Measurements from ENCODE around the gene RAN. TPM values are rescaled to one million over a fixed set of nuclear protein-coding genes. Genes with fewer than 3 reads are reported as not detected.
"Not testable (repeated sequence)": the region's sequence is repeated elsewhere in the genome, so short reads cannot be mapped to it uniquely, and the experiment has no call there.

The RAN gene
- total and polyA plus RNA-seq, 9 donors, result 80.4 to 419 (median 314) TPM

DNA sequence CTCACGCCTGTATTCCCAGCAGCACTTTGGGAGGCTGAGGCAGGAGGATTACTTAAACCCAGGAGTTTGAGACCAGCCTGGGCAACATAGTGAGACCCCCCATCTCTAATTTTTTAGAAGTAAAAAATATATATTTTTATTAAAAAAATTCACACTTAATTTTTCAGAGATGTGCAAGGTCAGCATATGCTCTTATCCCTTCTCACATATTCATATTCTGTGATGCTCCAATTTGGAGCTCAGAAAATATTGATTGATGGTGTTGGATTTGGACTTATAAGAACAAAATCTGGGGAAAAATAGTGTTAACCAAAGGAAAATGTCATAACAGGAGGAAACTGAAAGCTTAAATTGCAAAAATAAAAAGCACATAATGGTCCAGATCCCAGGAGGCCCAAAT, 9.7 kb downstream of the RAN start:
- no peaks in the 10 kb centered on the region for H3K9me3 ChIP-seq
- whole genome bisulfite sequencing, 3 donors, result 89 to 94% (median 90%) methylated on average over 1 of the region's 1 CpG
- no peak for DNase-seq
- no peaks in the 10 kb centered on the region for H3K27me3 ChIP-seq
- no peak overlapping the region for H3K27ac ChIP-seq
- intact Hi-C loops (cut with DNase I), result no loop called here
- TF ChIP-seq POLR2A (IDR thresholded peaks at IDR 0.05) (no peak), EP300 (IDR thresholded peaks at IDR 0.05) (no peak)
- TF ChIP-seq, protein P1, sequence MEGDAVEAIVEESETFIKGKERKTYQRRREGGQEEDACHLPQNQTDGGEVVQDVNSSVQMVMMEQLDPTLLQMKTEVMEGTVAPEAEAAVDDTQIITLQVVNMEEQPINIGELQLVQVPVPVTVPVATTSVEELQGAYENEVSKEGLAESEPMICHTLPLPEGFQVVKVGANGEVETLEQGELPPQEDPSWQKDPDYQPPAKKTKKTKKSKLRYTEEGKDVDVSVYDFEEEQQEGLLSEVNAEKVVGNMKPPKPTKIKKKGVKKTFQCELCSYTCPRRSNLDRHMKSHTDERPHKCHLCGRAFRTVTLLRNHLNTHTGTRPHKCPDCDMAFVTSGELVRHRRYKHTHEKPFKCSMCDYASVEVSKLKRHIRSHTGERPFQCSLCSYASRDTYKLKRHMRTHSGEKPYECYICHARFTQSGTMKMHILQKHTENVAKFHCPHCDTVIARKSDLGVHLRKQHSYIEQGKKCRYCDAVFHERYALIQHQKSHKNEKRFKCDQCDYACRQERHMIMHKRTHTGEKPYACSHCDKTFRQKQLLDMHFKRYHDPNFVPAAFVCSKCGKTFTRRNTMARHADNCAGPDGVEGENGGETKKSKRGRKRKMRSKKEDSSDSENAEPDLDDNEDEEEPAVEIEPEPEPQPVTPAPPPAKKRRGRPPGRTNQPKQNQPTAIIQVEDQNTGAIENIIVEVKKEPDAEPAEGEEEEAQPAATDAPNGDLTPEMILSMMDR (IDR thresholded peaks at IDR 0.05), result no peak
- no peaks in the 10 kb centered on the region for H3K36me3 ChIP-seq
- no peaks in the 10 kb centered on the region for H3K4me1 ChIP-seq (ENCODE audit: insufficient read depth)
- H3K4me3 ChIP-seq, result no peak overlapping the region

DNA sequence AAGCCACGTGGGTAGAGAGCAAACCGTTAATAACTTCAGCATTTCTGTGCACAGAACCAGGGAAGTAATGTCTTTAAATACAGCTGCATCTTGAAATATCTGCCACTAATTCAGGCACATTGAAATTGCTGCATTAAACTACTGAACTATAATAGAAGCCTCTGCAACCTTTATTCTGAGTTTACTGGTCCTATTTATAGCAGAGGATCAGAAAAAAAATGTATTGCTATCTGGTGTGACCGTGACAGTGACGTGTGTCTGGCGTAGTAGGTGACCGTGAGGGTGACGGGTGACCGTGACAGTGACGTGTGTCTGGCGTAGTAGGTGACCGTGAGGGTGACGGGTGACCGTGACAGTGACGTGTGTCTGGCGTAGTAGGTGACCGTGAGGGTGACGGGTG, 15.3 kb downstream of the RAN start:
- H3K27me3 ChIP-seq; H3K9me3 ChIP-seq; H3K4me3 ChIP-seq; H3K36me3 ChIP-seq; intact Hi-C loops (cut with DNase I); DNase-seq; H3K4me1 ChIP-seq (ENCODE audit: insufficient read depth); H3K27ac ChIP-seq: not testable (repeated sequence)
- 79 to 90% (median 80%) methylated on average over 9 to 14 of the region's 17 CpGs for WGBS, 3 donors

- H3K27ac ChIP-seq, result no peak overlapping the region
- DNase-seq, result no peak
- H3K36me3 ChIP-seq, result no peaks in the 10 kb centered on the region
- no peaks in the 10 kb centered on the region for H3K4me1 ChIP-seq (ENCODE audit: insufficient read depth)
- intact Hi-C loops (cut with DNase I), result no loop called here
- H3K4me3 ChIP-seq, result no peak overlapping the region
- WGBS, 3 donors, result 73 to 80% (median 77%) methylated on average over 2 of the region's 2 CpGs
- no peak for TF ChIP-seq EP300 (IDR thresholded peaks at IDR 0.05)
- TF ChIP-seq, protein P1 (IDR thresholded peaks at IDR 0.05), result no peak
- no peak for TF ChIP-seq POLR2A (IDR thresholded peaks at IDR 0.05)
- H3K27me3 ChIP-seq, result no peaks in the 10 kb centered on the region
- no peaks in the 10 kb centered on the region for H3K9me3 ChIP-seq
Observed at GRCh38 chr12:130904064-130904463, 32.2 kb downstream of the RAN start.

- H3K27ac ChIP-seq; H3K4me1 ChIP-seq (ENCODE audit: insufficient read depth); H3K36me3 ChIP-seq; intact Hi-C loops (cut with DNase I); H3K4me3 ChIP-seq; DNase-seq; H3K9me3 ChIP-seq; H3K27me3 ChIP-seq: not testable (repeated sequence)
- 92 to 93% (median 92%) methylated on average over 23 to 31 of the region's 31 CpGs for WGBS, 3 donors
Observed at GRCh38 chr12:130904936-130905455, 33.1 kb downstream of the RAN start.

- intact Hi-C loops (cut with DNase I), result no loop called here
- Histone ChIP-seq H3K4me1 (ENCODE audit: insufficient read depth) (no peaks in the 10 kb centered on the region), H3K27me3 (no peaks in the 10 kb centered on the region), H3K9me3 (no peaks in the 10 kb centered on the region), H3K4me3 (no peak overlapping the region), H3K36me3 (no peaks in the 10 kb centered on the region), H3K27ac (no peak overlapping the region)
- no peak for DNase-seq
- TF ChIP-seq POLR2A (IDR thresholded peaks at IDR 0.05) (no peak), EP300 (IDR thresholded peaks at IDR 0.05) (no peak)
- TF ChIP-seq, protein P1 (IDR thresholded peaks at IDR 0.05), result no peak
- WGBS, 3 donors, result 71 to 77% (median 72%) methylated on average over 4 of the region's 4 CpGs
Observed at GRCh38 chr12:130909111-130909510, 37.2 kb downstream of the RAN start.
